Liver (tissue), 9 donors: ENCODE results near the gene PHF3. TPM values are rescaled to one million over a fixed set of nuclear protein-coding genes. Genes with fewer than 3 reads are reported as not detected.

Experiments
- DNase-seq: peaks from one replicate; pipeline ENCODE4 v3.0.0-alpha.2; 2017; ENCODE audit warnings: low spot score
- H3K27ac ChIP-seq, 2 donors: one replicate each; pipeline ENCODE4 v1.7.0; 2013; ENCODE audit warnings: inconsistent platforms in 2 of 2, low read length in 2 of 2, control low read depth in 1 of 2, low read depth in 1 of 2, mild to moderate bottlenecking in 1 of 2
- H3K27me3 ChIP-seq, 4 donors: one replicate each; pipeline versions ENCODE4 v1.6.1 to v1.7.0; 2013; ENCODE audit warnings: low read length in 3 of 4, inconsistent platforms in 1 of 4, mild to moderate bottlenecking in 1 of 4, moderate library complexity in 1 of 4; ENCODE audit not compliant: control insufficient read depth in 4 of 4, insufficient read depth in 4 of 4
- H3K36me3 ChIP-seq, 4 donors: one replicate each; pipeline versions ENCODE4 v1.6.1 to v1.7.0; 2013; ENCODE audit warnings: low read length in 3 of 4, mild to moderate bottlenecking in 3 of 4, low read depth in 1 of 4, moderate library complexity in 1 of 4; ENCODE audit not compliant: control insufficient read depth in 4 of 4, insufficient read depth in 3 of 4
- H3K4me1 ChIP-seq, 4 donors: one replicate each; pipeline versions ENCODE4 v1.6.1 to v1.7.0; 2013; ENCODE audit warnings: low read length in 3 of 4, mild to moderate bottlenecking in 3 of 4, moderate library complexity in 1 of 4; ENCODE audit not compliant: control insufficient read depth in 4 of 4, insufficient read depth in 4 of 4
- H3K4me3 ChIP-seq, 3 donors: one replicate each; pipeline versions ENCODE4 v1.6.1 to v1.7.0; 2013; ENCODE audit warnings: low read length in 3 of 3, control low read depth in 1 of 3, low read depth in 1 of 3, mild to moderate bottlenecking in 1 of 3
- H3K9ac ChIP-seq, 2 donors: one replicate each; pipeline ENCODE4 v1.7.0; 2013; ENCODE audit warnings: low read length in 2 of 2, mild to moderate bottlenecking in 2 of 2, moderate library complexity in 2 of 2, control low read depth in 1 of 2, low read depth in 1 of 2
- H3K9me3 ChIP-seq, 4 donors: one replicate each; pipeline versions ENCODE4 v1.6.1 to v1.7.0; 2013; ENCODE audit warnings: low read length in 3 of 4; ENCODE audit not compliant: control insufficient read depth in 4 of 4
- EGR1 ChIP-seq, 2 donors: IDR thresholded peaks; 2 replicates each; pipeline ENCODE4 v1.6.1; 2016 to 2018; ENCODE audit warnings: antibody characterized with exemption in 2 of 2, low read depth in 2 of 2
- FOXA1 ChIP-seq: IDR thresholded peaks from 2 replicates; pipeline ENCODE4 v1.6.1; 2016; ENCODE audit warnings: antibody characterized with exemption
- FOXA2 ChIP-seq: IDR thresholded peaks from 2 replicates; pipeline ENCODE4 v1.6.1; 2016; ENCODE audit warnings: antibody characterized with exemption
- GABPA ChIP-seq, 2 donors: IDR thresholded peaks in 1 of 2; conservative IDR thresholded peaks in 1 of 2; 2 replicates each; pipeline ENCODE4 v1.6.1; 2016; ENCODE audit warnings: antibody characterized with exemption in 2 of 2, mild to moderate bottlenecking in 1 of 2, moderate library complexity in 1 of 2
- HNF4A ChIP-seq, 2 donors: conservative IDR thresholded peaks; 2 replicates each; pipeline ENCODE4 v1.6.1; 2016; ENCODE audit warnings: antibody characterized with exemption in 2 of 2, mild to moderate bottlenecking in 2 of 2
- HNF4G ChIP-seq: IDR thresholded peaks from 2 replicates; pipeline ENCODE4 v1.6.1; 2016; ENCODE audit warnings: antibody characterized with exemption
- NR2F2 ChIP-seq: IDR thresholded peaks from 2 replicates; pipeline ENCODE4 v1.6.1; 2016; ENCODE audit warnings: antibody characterized with exemption
- RAD21 ChIP-seq, 2 donors: IDR thresholded peaks; 2 replicates each; pipeline ENCODE4 v1.6.1; 2016; ENCODE audit warnings: antibody characterized with exemption in 2 of 2, mild to moderate bottlenecking in 2 of 2
- RXRA ChIP-seq, 2 donors: IDR thresholded peaks; 2 replicates each; pipeline ENCODE4 v1.6.1; 2017 to 2018; ENCODE audit warnings: antibody characterized with exemption in 2 of 2, mild to moderate bottlenecking in 1 of 2
- SP1 ChIP-seq: IDR thresholded peaks from 2 replicates; pipeline ENCODE4 v1.6.1; 2018; ENCODE audit warnings: antibody characterized with exemption, mild to moderate bottlenecking
- YY1 ChIP-seq: IDR thresholded peaks from 2 replicates; pipeline ENCODE4 v1.6.1; 2016; ENCODE audit warnings: antibody characterized with exemption, mild to moderate bottlenecking
- WGBS: extraction: QIAGEN DNeasy Blood & Tissue Kit; methylation state at CpG from one replicate; pipeline ENCODE4 v1.1.7; 2013; 5-methylcytosine and 5-hydroxymethylcytosine counted together
- polyA plus RNA-seq, 2 donors: library from polyadenylated mRNA; stranded (reverse) in 1 of 2; unstranded in 1 of 2; fragments of 200-250 nt in 1 of 2; fragments of >200 nt in 1 of 2; fragmentation: Nextera tagmentation in 1 of 2; extraction: Ambion mirVana in 1 of 2; gene quantifications; one replicate each; pipeline versions ENCODE4 v1.2.1 to v1.2.3, GENCODE V29; 2013 to 2015
- total RNA-seq, 2 donors: library from RNA; depleted of rRNA; stranded (reverse); fragments of >200 nt; gene quantifications; one replicate each; pipeline ENCODE4 v1.2.3, GENCODE V29; 2014
- TF ChIP-seq, protein P1 (sequence below): IDR thresholded peaks from 2 replicates; pipeline ENCODE4 v1.6.1; 2016; ENCODE audit warnings: antibody characterized with exemption
- TF ChIP-seq, protein P2 (sequence below): fragments of 150-350 bp; IDR thresholded peaks from 2 replicates; pipeline ENCODE4 v1.5.1; 2017; ENCODE audit warnings: improper control_type of control experiment, low read depth, low read length; ENCODE audit not compliant: missing input control
- TF ChIP-seq, protein P3 (sequence below): IDR thresholded peaks from 2 replicates; pipeline ENCODE4 v1.6.1; 2016; ENCODE audit warnings: antibody characterized with exemption
- TF ChIP-seq, protein P4 (sequence below): IDR thresholded peaks from 2 replicates; pipeline ENCODE4 v1.6.1; 2016; ENCODE audit warnings: antibody characterized with exemption
- donor health status: healthy.
- donor health status: healthy.
- donor health status: healthy.
- donor health status: healthy.
- donor health status: healthy.

Gene PHF3
- total and polyA plus RNA-seq, 4 donors, result 7.7 to 38.9 (median 25.1) TPM

DNA sequence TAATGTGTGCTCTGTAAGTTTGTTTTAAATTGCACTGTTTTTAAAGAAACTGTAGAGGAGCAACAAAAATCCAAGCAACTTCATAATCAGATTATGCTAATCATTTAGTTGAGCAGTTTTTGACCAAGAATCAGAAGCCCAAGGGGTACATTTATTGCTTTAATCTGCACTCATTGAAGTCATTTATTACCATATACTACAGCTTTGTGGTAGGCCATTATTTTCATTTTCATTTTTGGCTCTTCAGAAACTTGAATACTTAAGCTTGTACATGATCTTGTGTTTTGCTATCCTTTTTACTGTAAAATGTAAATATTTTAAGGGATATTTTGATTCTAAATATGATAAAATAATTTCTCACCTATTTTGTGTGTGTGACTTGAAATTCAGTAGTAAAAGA lies 78.5 kb downstream of the PHF3 start:
- no peak overlapping the region for H3K4me3 ChIP-seq
- no peak for DNase-seq
- no peaks in the 10 kb centered on the region for H3K9me3 ChIP-seq
- TF ChIP-seq FOXA1 (no peak), EGR1 (IDR thresholded peaks at IDR 0.05; ENCODE audit: low read depth in 2 of 2) (no peak), NR2F2 (no peak)
- TF ChIP-seq, protein P1, sequence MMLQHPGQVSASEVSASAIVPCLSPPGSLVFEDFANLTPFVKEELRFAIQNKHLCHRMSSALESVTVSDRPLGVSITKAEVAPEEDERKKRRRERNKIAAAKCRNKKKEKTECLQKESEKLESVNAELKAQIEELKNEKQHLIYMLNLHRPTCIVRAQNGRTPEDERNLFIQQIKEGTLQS, result no peak
- peaks cover 0 to 10% (median 3%) of the 10 kb centered on the region in 4 donors for H3K4me1 ChIP-seq
- peaks cover 9 to 37% (median 25%) of the 10 kb centered on the region in 4 donors for H3K36me3 ChIP-seq
- no peak overlapping the region for H3K27ac ChIP-seq
- H3K27me3 ChIP-seq, result no peaks in the 10 kb centered on the region
- H3K9ac ChIP-seq, result no peak overlapping the region

DNA sequence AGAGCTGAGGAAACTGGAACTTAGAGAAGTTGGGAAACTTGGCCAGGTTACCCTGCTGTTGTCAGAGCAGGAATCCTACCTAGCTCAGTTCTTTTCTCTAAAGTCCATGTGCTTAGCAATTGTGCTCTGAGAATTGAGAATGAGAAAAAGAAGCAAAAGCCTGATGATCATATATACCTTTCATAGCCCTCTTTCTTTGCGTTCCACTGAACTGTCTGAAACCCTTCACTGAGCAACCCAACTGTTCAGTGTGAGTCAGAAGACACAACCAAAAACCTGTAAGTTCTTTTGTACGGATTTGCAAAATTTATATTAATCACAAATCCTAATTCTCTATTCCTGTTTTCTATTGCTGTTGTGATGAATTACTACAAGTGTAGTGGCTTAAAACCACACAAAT lies 80.6 kb downstream of the PHF3 start:
- Histone ChIP-seq H3K9me3 (no peaks in the 10 kb centered on the region), H3K9ac (no peak overlapping the region), H3K27me3 (no peaks in the 10 kb centered on the region), H3K4me3 (no peak overlapping the region), H3K4me1 (no peaks in the 10 kb centered on the region), H3K36me3 (peaks cover 9 to 24% (median 22%) of the 10 kb centered on the region in 4 donors), H3K27ac (no peak overlapping the region)
- TF ChIP-seq, protein P1, result no peak
- TF ChIP-seq YY1, result no peak
- TF ChIP-seq HNF4A (conservative IDR thresholded peaks at IDR 0.05), result no peak
- TF ChIP-seq, protein P2, sequence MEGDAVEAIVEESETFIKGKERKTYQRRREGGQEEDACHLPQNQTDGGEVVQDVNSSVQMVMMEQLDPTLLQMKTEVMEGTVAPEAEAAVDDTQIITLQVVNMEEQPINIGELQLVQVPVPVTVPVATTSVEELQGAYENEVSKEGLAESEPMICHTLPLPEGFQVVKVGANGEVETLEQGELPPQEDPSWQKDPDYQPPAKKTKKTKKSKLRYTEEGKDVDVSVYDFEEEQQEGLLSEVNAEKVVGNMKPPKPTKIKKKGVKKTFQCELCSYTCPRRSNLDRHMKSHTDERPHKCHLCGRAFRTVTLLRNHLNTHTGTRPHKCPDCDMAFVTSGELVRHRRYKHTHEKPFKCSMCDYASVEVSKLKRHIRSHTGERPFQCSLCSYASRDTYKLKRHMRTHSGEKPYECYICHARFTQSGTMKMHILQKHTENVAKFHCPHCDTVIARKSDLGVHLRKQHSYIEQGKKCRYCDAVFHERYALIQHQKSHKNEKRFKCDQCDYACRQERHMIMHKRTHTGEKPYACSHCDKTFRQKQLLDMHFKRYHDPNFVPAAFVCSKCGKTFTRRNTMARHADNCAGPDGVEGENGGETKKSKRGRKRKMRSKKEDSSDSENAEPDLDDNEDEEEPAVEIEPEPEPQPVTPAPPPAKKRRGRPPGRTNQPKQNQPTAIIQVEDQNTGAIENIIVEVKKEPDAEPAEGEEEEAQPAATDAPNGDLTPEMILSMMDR, result no peak
- TF ChIP-seq, protein P3, sequence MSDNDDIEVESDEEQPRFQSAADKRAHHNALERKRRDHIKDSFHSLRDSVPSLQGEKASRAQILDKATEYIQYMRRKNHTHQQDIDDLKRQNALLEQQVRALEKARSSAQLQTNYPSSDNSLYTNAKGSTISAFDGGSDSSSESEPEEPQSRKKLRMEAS, result no peak
- no peak for TF ChIP-seq RAD21 (IDR thresholded peaks at IDR 0.05)
- no peak for TF ChIP-seq GABPA (IDR thresholded peaks at IDR 0.05 in 1 of 2, conservative IDR thresholded peaks at IDR 0.05 in 1 of 2)
- TF ChIP-seq RXRA (IDR thresholded peaks at IDR 0.05), result no peak
- TF ChIP-seq, protein P4, sequence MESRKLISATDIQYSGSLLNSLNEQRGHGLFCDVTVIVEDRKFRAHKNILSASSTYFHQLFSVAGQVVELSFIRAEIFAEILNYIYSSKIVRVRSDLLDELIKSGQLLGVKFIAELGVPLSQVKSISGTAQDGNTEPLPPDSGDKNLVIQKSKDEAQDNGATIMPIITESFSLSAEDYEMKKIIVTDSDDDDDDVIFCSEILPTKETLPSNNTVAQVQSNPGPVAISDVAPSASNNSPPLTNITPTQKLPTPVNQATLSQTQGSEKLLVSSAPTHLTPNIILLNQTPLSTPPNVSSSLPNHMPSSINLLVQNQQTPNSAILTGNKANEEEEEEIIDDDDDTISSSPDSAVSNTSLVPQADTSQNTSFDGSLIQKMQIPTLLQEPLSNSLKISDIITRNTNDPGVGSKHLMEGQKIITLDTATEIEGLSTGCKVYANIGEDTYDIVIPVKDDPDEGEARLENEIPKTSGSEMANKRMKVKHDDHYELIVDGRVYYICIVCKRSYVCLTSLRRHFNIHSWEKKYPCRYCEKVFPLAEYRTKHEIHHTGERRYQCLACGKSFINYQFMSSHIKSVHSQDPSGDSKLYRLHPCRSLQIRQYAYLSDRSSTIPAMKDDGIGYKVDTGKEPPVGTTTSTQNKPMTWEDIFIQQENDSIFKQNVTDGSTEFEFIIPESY, result no peak
- TF ChIP-seq FOXA2, result no peak
- no peak for TF ChIP-seq EGR1 (IDR thresholded peaks at IDR 0.05; ENCODE audit: low read depth in 2 of 2)
- WGBS, result 97% methylated on average over 2 of the region's 2 CpGs
- DNase-seq, result no peak

DNA sequence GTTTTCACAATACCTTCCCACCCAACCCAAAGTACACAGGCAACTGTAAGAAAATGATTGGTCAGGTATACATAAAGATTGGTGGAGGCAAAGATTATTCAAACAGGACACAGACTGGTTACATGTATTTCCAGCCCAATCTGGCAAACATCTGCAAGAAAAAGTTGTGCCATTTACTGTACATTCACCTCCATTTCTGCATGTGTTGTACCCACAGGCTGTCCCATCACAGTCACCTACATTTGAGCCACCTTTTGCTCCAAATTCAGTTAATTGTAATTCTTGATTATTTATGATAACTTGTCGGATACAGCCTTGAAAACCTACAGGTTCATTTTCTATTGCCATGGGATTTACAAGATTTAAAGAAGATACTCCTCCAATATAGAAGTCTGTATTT lies 85.6 kb downstream of the PHF3 start:
- WGBS, result 99% methylated on average over 1 of the region's 1 CpG
- TF ChIP-seq, protein P1, result no peak
- no peak for TF ChIP-seq SP1
- TF ChIP-seq EGR1 (IDR thresholded peaks at IDR 0.05; ENCODE audit: low read depth in 2 of 2), result no peak
- TF ChIP-seq HNF4G, result no peak
- TF ChIP-seq, protein P3, result no peak
- TF ChIP-seq FOXA1, result no peak
- no peak for TF ChIP-seq FOXA2
- no peak for TF ChIP-seq GABPA (IDR thresholded peaks at IDR 0.05 in 1 of 2, conservative IDR thresholded peaks at IDR 0.05 in 1 of 2)
- TF ChIP-seq HNF4A (conservative IDR thresholded peaks at IDR 0.05), result no peak
- TF ChIP-seq, protein P2, result no peak
- Histone ChIP-seq H3K27ac (no peak overlapping the region), H3K9me3 (no peaks in the 10 kb centered on the region), H3K4me1 (peaks cover 1 to 13% (median 8%) of the 10 kb centered on the region in 4 donors), H3K27me3 (no peaks in the 10 kb centered on the region), H3K36me3 (peaks cover 0 to 1% (median 0%) of the 10 kb centered on the region in 4 donors), H3K4me3 (no peak overlapping the region), H3K9ac (no peak overlapping the region)
- no peak for DNase-seq
